ENCODE results near the gene MAPK6. TPM values are rescaled to one million over a fixed set of nuclear protein-coding genes. Genes with fewer than 3 reads are reported as not detected.
A peak's percentile ranks its signal among the peaks of the same experiment; 100 is the strongest.

The MAPK6 gene
- total RNA-seq, 4 donors from 2014 or later: 50.0 to 87.1 (median 69.2) TPM

DNA sequence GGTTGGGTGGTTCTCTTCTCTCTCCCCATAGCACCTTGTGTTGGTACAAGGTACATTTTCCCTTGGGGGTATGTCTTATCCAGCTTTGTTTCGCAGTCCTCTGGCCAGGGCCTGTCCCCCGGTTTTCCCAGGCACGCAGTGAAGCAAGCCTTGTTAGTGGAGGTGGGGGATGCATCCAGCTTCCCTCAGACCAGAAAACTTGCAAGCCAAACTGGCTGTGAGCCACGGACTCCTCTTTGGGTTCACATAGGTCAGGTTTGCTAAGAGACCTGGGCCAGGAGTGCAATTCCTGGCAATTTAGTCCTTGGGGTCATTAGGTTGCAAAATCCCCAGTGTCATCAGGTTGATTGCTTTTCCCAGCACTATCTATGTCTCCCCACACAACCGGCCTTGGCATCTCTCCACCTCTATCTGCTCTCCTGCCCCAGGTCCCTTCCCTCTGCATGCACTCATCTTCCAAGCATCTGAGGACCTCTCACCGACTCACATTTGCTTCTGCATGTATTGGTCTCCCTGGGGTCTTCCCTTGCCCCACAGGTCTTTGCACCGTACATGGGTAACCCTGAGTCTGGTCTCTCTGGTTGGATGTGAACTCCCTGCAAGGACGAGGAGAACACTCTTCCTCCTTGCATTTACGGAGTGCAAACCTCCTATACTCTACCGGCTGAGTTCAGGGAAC lies 59.3 kb downstream of the MAPK6 start:
- peak overlapping the region; percentile 91 for H3K27ac ChIP-seq
- H3K27me3 ChIP-seq: no peaks in the 10 kb centered on the region
- 80% methylated on average over 10 of the region's 10 CpGs for whole genome bisulfite sequencing
- TF ChIP-seq EP300 (IDR thresholded peaks at IDR 0.05) (no peak), POLR2AphosphoS5 (IDR thresholded peaks at IDR 0.05) (no peak), POLR2A (IDR thresholded peaks at IDR 0.05) (no peak)
- TF ChIP-seq, protein P1, sequence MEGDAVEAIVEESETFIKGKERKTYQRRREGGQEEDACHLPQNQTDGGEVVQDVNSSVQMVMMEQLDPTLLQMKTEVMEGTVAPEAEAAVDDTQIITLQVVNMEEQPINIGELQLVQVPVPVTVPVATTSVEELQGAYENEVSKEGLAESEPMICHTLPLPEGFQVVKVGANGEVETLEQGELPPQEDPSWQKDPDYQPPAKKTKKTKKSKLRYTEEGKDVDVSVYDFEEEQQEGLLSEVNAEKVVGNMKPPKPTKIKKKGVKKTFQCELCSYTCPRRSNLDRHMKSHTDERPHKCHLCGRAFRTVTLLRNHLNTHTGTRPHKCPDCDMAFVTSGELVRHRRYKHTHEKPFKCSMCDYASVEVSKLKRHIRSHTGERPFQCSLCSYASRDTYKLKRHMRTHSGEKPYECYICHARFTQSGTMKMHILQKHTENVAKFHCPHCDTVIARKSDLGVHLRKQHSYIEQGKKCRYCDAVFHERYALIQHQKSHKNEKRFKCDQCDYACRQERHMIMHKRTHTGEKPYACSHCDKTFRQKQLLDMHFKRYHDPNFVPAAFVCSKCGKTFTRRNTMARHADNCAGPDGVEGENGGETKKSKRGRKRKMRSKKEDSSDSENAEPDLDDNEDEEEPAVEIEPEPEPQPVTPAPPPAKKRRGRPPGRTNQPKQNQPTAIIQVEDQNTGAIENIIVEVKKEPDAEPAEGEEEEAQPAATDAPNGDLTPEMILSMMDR (IDR thresholded peaks at IDR 0.05): no peak
- H3K9me3 ChIP-seq: no peaks in the 10 kb centered on the region
- no peak for DNase-seq (ENCODE audit: low spot score in 2 of 2)
- H3K4me1 ChIP-seq: peaks cover 32% of the 10 kb centered on the region
- no peaks in the 10 kb centered on the region for H3K36me3 ChIP-seq
- H3K4me3 ChIP-seq: no peak overlapping the region

DNA sequence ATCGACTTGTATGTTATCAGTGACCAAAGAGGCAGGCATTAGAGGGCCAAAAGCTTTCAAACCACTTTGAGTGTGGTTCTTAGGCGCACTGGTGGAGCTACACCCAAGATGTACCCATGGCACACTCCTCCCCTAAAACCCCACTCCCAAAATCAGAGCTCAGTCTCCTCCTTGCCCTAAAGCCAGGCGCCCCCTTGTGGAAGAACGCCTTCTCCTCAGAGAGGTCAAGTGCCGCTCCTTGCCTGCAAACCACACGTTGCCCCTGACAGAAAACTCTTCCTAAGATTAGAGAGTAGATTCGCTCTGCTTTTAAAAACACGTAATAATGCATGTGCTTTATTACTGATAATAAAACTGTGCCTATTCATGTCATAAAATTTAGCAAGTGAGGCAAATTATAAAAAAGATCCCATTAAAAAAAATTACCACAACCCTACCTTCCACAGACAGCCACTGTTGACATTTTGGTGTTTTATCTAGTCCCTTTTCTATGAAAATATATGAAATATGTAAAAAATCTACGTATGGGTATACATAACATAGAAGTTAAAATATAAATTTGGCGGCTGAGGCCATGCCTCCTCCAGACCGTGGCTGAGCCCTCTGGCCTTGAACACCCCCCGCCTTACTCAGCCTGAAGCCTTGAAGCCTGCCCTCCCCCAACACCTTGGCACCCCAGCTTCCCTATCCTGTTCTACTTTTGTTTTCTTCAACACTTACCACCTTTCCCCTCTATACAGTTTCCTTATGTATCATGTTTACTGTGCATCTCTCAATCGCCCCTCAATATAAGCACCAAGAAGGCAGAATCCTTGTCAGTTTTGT lies 60.1 kb downstream of the MAPK6 start:
- Histone ChIP-seq H3K4me3 (no peak overlapping the region), H3K9me3 (no peaks in the 10 kb centered on the region), H3K36me3 (no peaks in the 10 kb centered on the region), H3K4me1 (peaks cover 32% of the 10 kb centered on the region), H3K27me3 (no peaks in the 10 kb centered on the region), H3K27ac (peak overlapping the region; percentile 91)
- WGBS: 60% methylated on average over 13 of the region's 13 CpGs
- no peak for TF ChIP-seq POLR2A (IDR thresholded peaks at IDR 0.05)
- TF ChIP-seq, protein P1 (IDR thresholded peaks at IDR 0.05): peak; percentile 68 to 79
- peak; percentile 83 to 88 for DNase-seq (ENCODE audit: low spot score in 2 of 2)

DNA sequence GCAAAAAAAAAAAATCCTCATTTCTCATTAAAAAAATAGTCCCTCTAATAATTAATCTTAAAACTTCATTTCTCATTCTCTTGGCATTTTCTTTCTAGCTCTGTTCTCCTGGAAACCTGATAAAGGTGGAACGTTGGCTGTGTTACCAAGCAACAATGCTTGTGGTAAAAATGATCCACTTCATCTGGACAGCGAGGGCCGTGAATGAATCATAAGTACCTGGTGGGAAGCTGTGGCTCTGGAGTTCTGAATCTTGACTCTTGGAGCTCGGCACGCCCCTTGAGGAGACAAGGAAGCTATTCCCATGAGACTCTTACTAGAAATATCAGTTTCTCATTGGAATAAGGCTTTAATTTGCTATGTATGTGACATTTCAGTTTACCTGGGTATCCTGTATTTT lies 61.0 kb downstream of the MAPK6 start:
- Histone ChIP-seq H3K4me3 (no peak overlapping the region), H3K36me3 (no peaks in the 10 kb centered on the region), H3K27ac (no peak overlapping the region), H3K27me3 (no peaks in the 10 kb centered on the region), H3K9me3 (no peaks in the 10 kb centered on the region), H3K4me1 (peaks cover 32% of the 10 kb centered on the region)
- TF ChIP-seq EP300 (IDR thresholded peaks at IDR 0.05): no peak
- no peak for TF ChIP-seq POLR2AphosphoS5 (IDR thresholded peaks at IDR 0.05)
- TF ChIP-seq, protein P1 (IDR thresholded peaks at IDR 0.05): no peak
- TF ChIP-seq POLR2A (IDR thresholded peaks at IDR 0.05): no peak
- DNase-seq (ENCODE audit: low spot score in 2 of 2): no peak
- 82% methylated on average over 5 of the region's 5 CpGs for WGBS

DNA sequence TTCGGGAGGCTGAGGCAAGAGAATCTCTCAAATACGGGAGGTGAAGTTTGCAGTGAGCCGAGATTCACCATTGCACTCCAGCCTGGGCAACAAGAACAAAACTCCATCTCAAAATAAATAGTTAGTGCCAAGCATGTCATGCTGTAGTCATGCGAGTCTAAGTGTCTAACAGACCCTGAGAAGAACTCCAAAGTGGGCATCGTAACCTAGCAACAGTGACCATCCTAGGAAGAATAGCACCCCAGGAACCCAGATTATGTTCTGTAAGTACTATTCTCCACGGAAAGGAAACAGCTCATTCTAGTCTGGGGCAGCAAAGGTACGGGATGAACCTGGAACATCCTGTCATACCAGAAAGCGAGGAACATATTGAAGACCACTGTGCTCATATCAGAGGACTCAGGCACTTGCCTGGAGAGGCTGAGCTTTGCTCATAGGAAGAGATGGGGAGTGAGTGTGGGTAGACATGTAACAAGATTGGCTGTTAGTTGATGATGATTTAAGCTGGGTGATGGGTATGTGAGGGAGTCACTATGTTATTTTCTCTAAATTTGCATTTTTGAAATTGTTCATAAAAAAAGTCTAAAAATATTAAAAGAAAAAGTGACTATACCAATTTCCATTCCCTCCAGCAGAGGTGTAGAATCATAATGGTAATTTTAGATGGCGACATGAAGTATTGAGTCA lies 61.8 kb downstream of the MAPK6 start:
- WGBS: 93% methylated on average over 9 of the region's 9 CpGs
- Histone ChIP-seq H3K9me3 (no peaks in the 10 kb centered on the region), H3K4me3 (no peak overlapping the region), H3K4me1 (peaks cover 32% of the 10 kb centered on the region), H3K27me3 (no peaks in the 10 kb centered on the region), H3K27ac (no peak overlapping the region), H3K36me3 (no peaks in the 10 kb centered on the region)
- DNase-seq (ENCODE audit: low spot score in 2 of 2): no peak
- TF ChIP-seq POLR2AphosphoS5 (IDR thresholded peaks at IDR 0.05): no peak
- no peak for TF ChIP-seq POLR2A (IDR thresholded peaks at IDR 0.05)
- no peak for TF ChIP-seq EP300 (IDR thresholded peaks at IDR 0.05)
- TF ChIP-seq, protein P1 (IDR thresholded peaks at IDR 0.05): no peak
